ENCODE measurements around the gene LRRC2. TPM values are rescaled to one million over a fixed set of nuclear protein-coding genes. Genes with fewer than 3 reads are reported as not detected.

LRRC2 gene
- total and polyA plus RNA-seq, 12 donors: 0.09 to 4.7 (median 1.2) TPM; not detected in 1

DNA sequence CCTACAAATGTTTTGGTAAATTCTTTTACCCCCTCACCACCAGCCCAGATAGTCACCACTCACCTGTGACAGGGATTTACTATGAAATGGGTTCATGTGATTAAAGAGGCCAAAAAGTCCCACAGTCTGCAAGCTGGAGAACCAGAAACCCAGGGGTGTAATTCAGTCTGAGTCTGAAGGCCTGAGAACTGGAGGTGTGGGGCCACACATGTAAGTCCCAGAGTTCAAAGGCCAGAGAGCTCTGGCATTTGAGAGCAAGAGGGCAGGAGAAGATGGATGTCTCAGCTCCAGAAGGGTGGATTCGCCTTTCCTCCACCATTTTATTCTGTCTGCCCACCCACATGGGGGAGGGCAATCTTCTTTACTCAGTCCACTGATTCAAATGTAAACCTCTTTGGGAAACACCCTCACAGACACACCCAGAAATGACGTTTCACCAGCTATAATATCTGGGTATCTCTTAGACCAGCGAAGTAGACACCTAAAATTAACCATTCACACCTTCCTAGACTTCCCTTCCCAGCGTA is 56.4 kb downstream of the LRRC2 start:
- Histone ChIP-seq H3K4me3 (no peak overlapping the region), H3K27ac (no peak overlapping the region), H3K4me1 (replicated peaks in 1 of 2) (no peaks in the 10 kb centered on the region), H3K36me3 (replicated peaks in 1 of 2) (no peaks in the 10 kb centered on the region), H3K27me3 (no peaks in the 10 kb centered on the region), H3K9me3 (replicated peaks in 1 of 3) (no peaks in the 10 kb centered on the region)
- TF ChIP-seq POLR2A (IDR thresholded peaks at IDR 0.05): no peak
- TF ChIP-seq CTCF (IDR thresholded peaks at IDR 0.05): no peak
- no peak for DNase-seq
- intact Hi-C loops (cut with DNase I): no loop called here
- WGBS, 4 donors: 67 to 78% (median 73%) methylated on average over 4 of the region's 4 CpGs

DNA sequence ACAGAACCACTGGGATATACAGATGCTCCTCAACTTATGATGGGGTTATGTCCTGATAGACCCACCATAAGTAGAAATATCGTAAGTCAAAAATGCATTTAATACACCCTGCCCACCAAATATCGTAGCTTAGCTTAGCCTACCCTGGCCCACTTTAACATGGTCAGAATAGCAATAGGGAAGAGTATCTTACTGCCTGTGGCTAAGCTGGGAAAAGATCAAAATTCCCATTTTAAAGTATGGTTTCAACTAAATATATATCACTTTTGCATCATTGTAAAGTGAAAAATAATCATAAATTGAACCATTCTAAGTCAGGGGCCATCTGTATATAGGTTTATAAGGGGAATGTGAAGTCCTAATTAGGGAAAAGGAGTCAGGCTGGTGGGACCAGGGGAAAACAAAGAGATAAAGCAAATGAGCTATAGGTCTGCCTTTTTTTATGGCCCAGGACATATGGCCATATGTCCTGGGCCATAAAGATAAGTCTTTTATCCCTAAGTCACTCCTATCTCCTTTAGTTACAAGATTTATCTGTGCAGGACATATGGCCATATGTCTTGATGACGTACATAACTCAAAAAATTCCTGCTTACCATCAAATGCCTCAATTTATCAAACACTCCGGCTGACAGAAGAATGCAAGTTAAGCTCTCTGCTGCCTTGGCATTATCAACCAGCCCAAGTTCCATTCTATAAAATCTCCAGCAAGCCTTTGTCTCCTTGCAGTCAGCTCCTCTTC is 57.1 kb downstream of the LRRC2 start:
- Histone ChIP-seq H3K4me1 (replicated peaks in 1 of 2) (no peaks in the 10 kb centered on the region), H3K27ac (no peak overlapping the region), H3K9me3 (replicated peaks in 1 of 3) (no peaks in the 10 kb centered on the region), H3K27me3 (no peaks in the 10 kb centered on the region), H3K4me3 (no peak overlapping the region), H3K36me3 (replicated peaks in 1 of 2) (no peaks in the 10 kb centered on the region)
- intact Hi-C loops (cut with DNase I): no loop called here
- WGBS, 4 donors: 85 to 89% (median 86%) methylated on average over 4 of the region's 4 CpGs
- TF ChIP-seq CTCF (IDR thresholded peaks at IDR 0.05) (no peak), POLR2A (IDR thresholded peaks at IDR 0.05) (no peak)
- DNase-seq: no peak

- intact Hi-C loops (cut with DNase I): no loop called here
- no peak overlapping the region for H3K27ac ChIP-seq
- H3K9me3 ChIP-seq (replicated peaks in 1 of 3): no peaks in the 10 kb centered on the region
- H3K36me3 ChIP-seq (replicated peaks in 1 of 2): no peaks in the 10 kb centered on the region
- no peak overlapping the region for H3K4me3 ChIP-seq
- WGBS, 4 donors: 76 to 83% (median 80%) methylated on average over 3 of the region's 3 CpGs
- TF ChIP-seq CTCF (IDR thresholded peaks at IDR 0.05) (no peak), POLR2A (IDR thresholded peaks at IDR 0.05) (no peak)
- H3K4me1 ChIP-seq (replicated peaks in 1 of 2): no peaks in the 10 kb centered on the region
- no peak for DNase-seq
- no peaks in the 10 kb centered on the region for H3K27me3 ChIP-seq
Observed at GRCh38 chr3:46506526-46506925, 59.6 kb downstream of the LRRC2 start.

DNA sequence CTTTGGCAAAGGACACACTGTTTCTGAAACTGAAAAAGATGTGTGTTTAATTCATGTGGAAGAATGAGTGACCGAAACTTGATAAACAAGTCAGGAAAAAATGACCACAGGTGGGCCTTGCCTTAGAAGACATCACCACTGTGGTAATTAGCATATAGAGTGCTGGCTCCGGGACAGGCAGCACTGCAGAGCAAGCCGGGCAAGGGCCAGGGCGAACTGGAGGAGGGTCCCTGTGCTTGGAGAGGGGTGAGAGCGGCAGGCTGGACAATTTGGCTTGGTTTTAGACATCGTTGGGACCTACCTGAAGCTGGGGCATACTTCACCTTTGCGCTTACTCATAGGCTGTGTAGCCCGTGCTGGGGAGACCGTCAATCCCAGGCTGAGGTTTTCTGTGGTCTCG is 60.1 kb downstream of the LRRC2 start:
- TF ChIP-seq CTCF (IDR thresholded peaks at IDR 0.05): no peak
- TF ChIP-seq POLR2A (IDR thresholded peaks at IDR 0.05): no peak
- no peak for DNase-seq
- H3K36me3 ChIP-seq (replicated peaks in 1 of 2): no peaks in the 10 kb centered on the region
- H3K4me1 ChIP-seq (replicated peaks in 1 of 2): no peaks in the 10 kb centered on the region
- H3K9me3 ChIP-seq (replicated peaks in 1 of 3): no peaks in the 10 kb centered on the region
- no peak overlapping the region for H3K4me3 ChIP-seq
- intact Hi-C loops (cut with DNase I): no loop called here
- no peaks in the 10 kb centered on the region for H3K27me3 ChIP-seq
- WGBS, 4 donors: 84 to 92% (median 87%) methylated on average over 10 of the region's 10 CpGs
- H3K27ac ChIP-seq: no peak overlapping the region

All from adrenal gland (tissue), 12 donors.